Mesenchymal stem cell (in vitro differentiated cells and primary cell): ENCODE data around the gene MT1A.

Experiments
- DNase-seq: peaks from one replicate; pipeline ENCODE4 v3.0.0-alpha.2; 2013
- H2AFZ ChIP-seq: one replicate; pipeline ENCODE4 v1.6.1; 2013; ENCODE audit warnings: low read depth, mild to moderate bottlenecking, control low read depth, inconsistent platforms, low read length, moderate library complexity
- H2AK5ac ChIP-seq: 2 replicates; pipeline ENCODE4 v1.6.1; 2013; ENCODE audit warnings: low read length, moderate library complexity, mild to moderate bottlenecking, inconsistent platforms; ENCODE audit not compliant: severe bottlenecking
- H2BK120ac ChIP-seq: one replicate; pipeline ENCODE4 v1.6.1; 2013; ENCODE audit warnings: low read depth, mild to moderate bottlenecking, inconsistent platforms, low read length, moderate library complexity
- H2BK12ac ChIP-seq, 2 experiments: one replicate each; pipeline ENCODE4 v1.6.1; 2013; ENCODE audit warnings: inconsistent platforms in 2 of 2, low read length in 2 of 2, mild to moderate bottlenecking in 2 of 2, moderate library complexity in 2 of 2, control low read depth in 1 of 2
- H2BK15ac ChIP-seq: one replicate; pipeline ENCODE4 v1.6.1; 2013; ENCODE audit warnings: mild to moderate bottlenecking, low read depth, inconsistent platforms; ENCODE audit not compliant: poor library complexity, severe bottlenecking
- H2BK5ac ChIP-seq: 2 replicates; pipeline ENCODE4 v1.6.1; 2013; ENCODE audit warnings: low read depth, mild to moderate bottlenecking, low read length, control low read depth, inconsistent platforms; ENCODE audit not compliant: poor library complexity, severe bottlenecking
- H3K14ac ChIP-seq, 2 experiments: one replicate each; pipeline ENCODE4 v1.6.1; 2013; ENCODE audit warnings: inconsistent platforms in 2 of 2, low read length in 2 of 2, control low read depth in 1 of 2, mild to moderate bottlenecking in 1 of 2, moderate library complexity in 1 of 2
- H3K18ac ChIP-seq, 2 experiments: one replicate each; pipeline ENCODE4 v1.6.1; 2013; ENCODE audit warnings: inconsistent platforms in 2 of 2, low read length in 2 of 2, control low read depth in 1 of 2, low read depth in 1 of 2, mild to moderate bottlenecking in 1 of 2
- H3K23ac ChIP-seq, 2 experiments: one replicate each; pipeline ENCODE4 v1.6.1; 2013; ENCODE audit warnings: inconsistent platforms in 2 of 2, low read length in 2 of 2, mild to moderate bottlenecking in 2 of 2, moderate library complexity in 2 of 2, control low read depth in 1 of 2
- H3K27ac ChIP-seq: 2 replicates; pipeline ENCODE4 v1.5.1; 2013; ENCODE audit warnings: mild to moderate bottlenecking, moderate library complexity, low read length, control low read depth, inconsistent platforms; ENCODE audit not compliant: poor library complexity, severe bottlenecking
- H3K27me3 ChIP-seq, 2 experiments: 2 replicates each; pipeline versions ENCODE4 v1.6.1 to v1.7.0; 2013; ENCODE audit warnings: low read length in 2 of 2, mild to moderate bottlenecking in 2 of 2, moderate library complexity in 2 of 2, control low read depth in 1 of 2, inconsistent platforms in 1 of 2; ENCODE audit not compliant: control insufficient read depth in 1 of 2, insufficient read depth in 1 of 2
- H3K36me3 ChIP-seq, 2 experiments: 2 replicates each; pipeline versions ENCODE4 v1.6.1 to v1.7.0; 2013; ENCODE audit warnings: low read length in 2 of 2, control low read depth in 1 of 2, inconsistent platforms in 1 of 2, low read depth in 1 of 2, mild to moderate bottlenecking in 1 of 2; ENCODE audit not compliant: insufficient read depth in 2 of 2, control insufficient read depth in 1 of 2
- H3K4ac ChIP-seq, 2 experiments: one replicate each; pipeline ENCODE4 v1.6.1; 2013; ENCODE audit warnings: inconsistent platforms in 2 of 2, low read length in 2 of 2, mild to moderate bottlenecking in 2 of 2, moderate library complexity in 2 of 2, control low read depth in 1 of 2, low read depth in 1 of 2
- H3K4me1 ChIP-seq: 2 replicates; pipeline ENCODE4 v1.6.1; 2013; ENCODE audit warnings: low read depth, low read length, control low read depth; ENCODE audit not compliant: control insufficient read depth, insufficient read depth
- H3K4me2 ChIP-seq: 2 replicates; pipeline ENCODE4 v1.6.1; 2013; ENCODE audit warnings: low read length, mild to moderate bottlenecking, inconsistent platforms; ENCODE audit not compliant: poor library complexity, severe bottlenecking
- H3K4me3 ChIP-seq, 2 experiments: 2 replicates each; pipeline versions ENCODE4 v1.5.1 to v1.7.0; 2013; ENCODE audit warnings: low read length in 2 of 2, mild to moderate bottlenecking in 2 of 2, control low read depth in 1 of 2, low read depth in 1 of 2; ENCODE audit not compliant: insufficient read depth in 1 of 2
- H3K79me1 ChIP-seq: replicated peaks from 2 replicates; pipeline ENCODE4 v1.6.1; 2013; ENCODE audit warnings: mild to moderate bottlenecking, control low read depth, low read length, inconsistent platforms; ENCODE audit not compliant: poor library complexity, severe bottlenecking
- H3K9ac ChIP-seq: 2 replicates; pipeline ENCODE4 v1.7.0; 2013; ENCODE audit warnings: mild to moderate bottlenecking, low read length, moderate library complexity
- H3K9me3 ChIP-seq: 2 replicates; pipeline ENCODE4 v1.7.0; 2013; ENCODE audit warnings: mild to moderate bottlenecking, low read length; ENCODE audit not compliant: control insufficient read depth
- H4K8ac ChIP-seq: one replicate; pipeline ENCODE4 v1.6.1; 2013; ENCODE audit warnings: inconsistent platforms, mild to moderate bottlenecking, low read length, moderate library complexity
- H4K91ac ChIP-seq: one replicate; pipeline ENCODE4 v1.6.1; 2013; ENCODE audit warnings: mild to moderate bottlenecking, low read length, inconsistent platforms
- WGBS: methylation state at CpG from one replicate; pipeline ENCODE4 v1.1.7; 2013; ENCODE audit warnings: mixed read lengths; 5-methylcytosine and 5-hydroxymethylcytosine counted together

MT1A gene

DNA sequence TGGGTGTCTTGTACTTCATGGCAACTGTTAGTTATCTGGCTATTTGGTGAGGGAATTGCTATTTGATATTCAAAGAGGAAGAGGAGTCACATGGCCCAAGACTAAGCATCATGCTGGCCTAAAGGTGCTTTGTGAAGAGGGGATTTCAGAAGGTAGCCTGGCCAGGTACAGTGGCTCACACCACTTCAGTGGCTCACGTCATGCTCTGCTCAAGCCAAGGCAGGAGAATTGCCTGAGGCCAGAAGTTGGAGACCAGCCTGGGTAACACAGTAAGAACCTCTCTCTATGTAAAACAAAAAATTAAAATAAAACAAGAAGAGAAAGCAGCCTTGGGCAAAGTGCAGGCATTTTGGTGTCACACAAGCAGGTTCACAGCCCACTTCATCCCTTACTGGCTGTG, 6.8 kb downstream of the MT1A start:
- H3K36me3 ChIP-seq: no peaks in the 10 kb centered on the region
- no peak overlapping the region for H2AK5ac ChIP-seq
- H3K23ac ChIP-seq: no peak overlapping the region
- H3K4me3 ChIP-seq: no peak overlapping the region
- H2BK120ac ChIP-seq: no peak overlapping the region
- H3K79me1 ChIP-seq: no peaks in the 10 kb centered on the region
- H3K9me3 ChIP-seq: no peaks in the 10 kb centered on the region
- H4K91ac ChIP-seq: no peak overlapping the region
- H3K18ac ChIP-seq: no peak overlapping the region
- no peak overlapping the region for H4K8ac ChIP-seq
- no peak overlapping the region for H3K9ac ChIP-seq
- H2BK12ac ChIP-seq: no peak overlapping the region
- no peak for DNase-seq
- H3K4me1 ChIP-seq: peaks cover 11% of the 10 kb centered on the region
- no peak overlapping the region for H3K27ac ChIP-seq
- H3K14ac ChIP-seq: no peak overlapping the region
- H2BK5ac ChIP-seq: no peak overlapping the region
- H2AFZ ChIP-seq: no peak overlapping the region
- H3K27me3 ChIP-seq: peaks cover 56 to 88% of the 10 kb centered on the region in 2 experiments
- H3K4me2 ChIP-seq: no peak overlapping the region
- WGBS: 70% methylated on average over 1 of the region's 1 CpG
- no peak overlapping the region for H3K4ac ChIP-seq
- H2BK15ac ChIP-seq: no peak overlapping the region

GRCh38 chr16:56645838-56646237, 7.4 kb downstream of the MT1A start:
- peaks cover 56 to 85% of the 10 kb centered on the region in 2 experiments for H3K27me3 ChIP-seq
- H3K4me3 ChIP-seq: no peak overlapping the region
- H3K4ac ChIP-seq: no peak overlapping the region
- no peak overlapping the region for H4K8ac ChIP-seq
- H2BK12ac ChIP-seq: no peak overlapping the region
- no peak overlapping the region for H3K18ac ChIP-seq
- H2BK5ac ChIP-seq: no peak overlapping the region
- H3K9ac ChIP-seq: no peak overlapping the region
- H3K4me1 ChIP-seq: peaks cover 11% of the 10 kb centered on the region
- no peak overlapping the region for H3K23ac ChIP-seq
- H4K91ac ChIP-seq: no peak overlapping the region
- H3K36me3 ChIP-seq: no peaks in the 10 kb centered on the region
- no peak overlapping the region for H2AFZ ChIP-seq
- H2BK15ac ChIP-seq: no peak overlapping the region
- no peak overlapping the region for H2AK5ac ChIP-seq
- no peak overlapping the region for H2BK120ac ChIP-seq
- H3K14ac ChIP-seq: no peak overlapping the region
- no peak overlapping the region for H3K4me2 ChIP-seq
- H3K79me1 ChIP-seq: no peaks in the 10 kb centered on the region
- DNase-seq: no peak
- WGBS: 0% methylated on average over 1 of the region's 1 CpG
- H3K9me3 ChIP-seq: no peaks in the 10 kb centered on the region
- no peak overlapping the region for H3K27ac ChIP-seq

DNA sequence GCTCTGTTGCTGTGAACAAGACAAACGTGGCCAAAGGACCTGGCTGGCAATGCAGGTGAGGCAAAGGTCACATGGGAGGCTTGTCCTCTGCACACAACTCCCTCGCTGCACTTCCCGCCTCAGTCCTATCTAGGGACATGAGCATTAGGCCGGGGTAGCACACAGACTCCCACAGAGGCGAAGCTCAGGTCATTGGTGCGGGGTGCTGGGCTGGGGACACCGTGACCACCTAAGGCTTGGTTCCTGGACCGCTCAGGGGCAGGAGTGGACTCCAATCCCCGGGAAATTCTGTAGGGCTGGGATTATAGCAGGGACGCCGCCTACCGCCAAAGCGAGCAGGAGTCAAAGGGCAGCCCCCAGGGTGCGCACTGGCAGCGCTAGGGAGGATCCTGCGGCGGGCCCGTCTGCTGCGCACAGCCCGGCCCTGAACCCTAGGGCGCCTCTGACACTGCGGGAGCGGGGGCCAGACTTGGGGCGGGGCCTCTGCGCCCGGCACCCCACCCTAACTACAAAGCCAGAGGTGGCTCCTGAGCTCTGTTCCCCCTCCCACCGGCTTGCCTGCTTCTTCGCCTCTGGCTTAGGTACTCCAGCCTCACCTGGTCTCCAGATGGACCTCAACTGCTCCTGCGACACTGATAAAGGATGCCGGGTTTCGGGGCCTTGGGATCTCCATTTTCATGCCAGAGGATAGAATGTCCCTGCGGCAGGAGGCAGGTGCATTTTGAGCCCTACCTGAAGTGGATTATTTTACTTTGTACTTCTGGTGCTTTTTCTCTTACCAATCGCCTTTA, 9.4 kb downstream of the MT1A start:
- DNase-seq: no peak
- Histone ChIP-seq H2AFZ (no peak overlapping the region), H2BK5ac (no peak overlapping the region), H3K9me3 (no peaks in the 10 kb centered on the region), H3K23ac (no peak overlapping the region), H3K36me3 (no peaks in the 10 kb centered on the region), H3K4me1 (peaks cover 11% of the 10 kb centered on the region), H3K4me2 (no peak overlapping the region), H2BK15ac (no peak overlapping the region), H2BK12ac (no peak overlapping the region), H3K18ac (no peak overlapping the region), H3K27ac (no peak overlapping the region), H3K4me3 (no peak overlapping the region), H3K79me1 (no peaks in the 10 kb centered on the region), H3K9ac (no peak overlapping the region), H3K4ac (no peak overlapping the region), H3K14ac (no peak overlapping the region), H2BK120ac (no peak overlapping the region), H4K91ac (no peak overlapping the region), H4K8ac (no peak overlapping the region), H3K27me3 (peaks cover 75 to 85% of the 10 kb centered on the region in 2 experiments), H2AK5ac (no peak overlapping the region)
- 17% methylated on average over 33 of the region's 33 CpGs for WGBS

- Histone ChIP-seq H3K79me1 (no peaks in the 10 kb centered on the region), H4K91ac (no peak overlapping the region), H3K27me3 (peaks cover 70 to 77% of the 10 kb centered on the region in 2 experiments), H2BK15ac (no peak overlapping the region), H3K18ac (no peak overlapping the region), H3K14ac (no peak overlapping the region), H3K9me3 (no peaks in the 10 kb centered on the region), H2BK120ac (no peak overlapping the region), H3K36me3 (no peaks in the 10 kb centered on the region), H3K4me1 (peaks cover 8% of the 10 kb centered on the region), H2AK5ac (no peak overlapping the region), H3K23ac (no peak overlapping the region), H4K8ac (no peak overlapping the region), H3K9ac (no peak overlapping the region), H2BK5ac (no peak overlapping the region), H2BK12ac (no peak overlapping the region), H3K27ac (no peak overlapping the region), H3K4me3 (no peak overlapping the region), H2AFZ (no peak overlapping the region), H3K4me2 (no peak overlapping the region), H3K4ac (no peak overlapping the region)
- WGBS: 88% methylated on average over 2 of the region's 2 CpGs
- no peak for DNase-seq
Observed at GRCh38 chr16:56649271-56649670, 10.8 kb downstream of the MT1A start.
